Epithelial cell of prostate (primary cell): ENCODE data around the gene SIX2.

ENCODE experiments used
- DNase-seq: peaks from one replicate; pipeline ENCODE4 v3.0.0-alpha.2; 2011; ENCODE audit warnings: low read depth, low spot score
- H3K27ac ChIP-seq: fragments of 450-650 bp; 2 replicates; pipeline ENCODE4 v1.5.1; 2017; ENCODE audit warnings: mild to moderate bottlenecking

SIX2 gene

DNA sequence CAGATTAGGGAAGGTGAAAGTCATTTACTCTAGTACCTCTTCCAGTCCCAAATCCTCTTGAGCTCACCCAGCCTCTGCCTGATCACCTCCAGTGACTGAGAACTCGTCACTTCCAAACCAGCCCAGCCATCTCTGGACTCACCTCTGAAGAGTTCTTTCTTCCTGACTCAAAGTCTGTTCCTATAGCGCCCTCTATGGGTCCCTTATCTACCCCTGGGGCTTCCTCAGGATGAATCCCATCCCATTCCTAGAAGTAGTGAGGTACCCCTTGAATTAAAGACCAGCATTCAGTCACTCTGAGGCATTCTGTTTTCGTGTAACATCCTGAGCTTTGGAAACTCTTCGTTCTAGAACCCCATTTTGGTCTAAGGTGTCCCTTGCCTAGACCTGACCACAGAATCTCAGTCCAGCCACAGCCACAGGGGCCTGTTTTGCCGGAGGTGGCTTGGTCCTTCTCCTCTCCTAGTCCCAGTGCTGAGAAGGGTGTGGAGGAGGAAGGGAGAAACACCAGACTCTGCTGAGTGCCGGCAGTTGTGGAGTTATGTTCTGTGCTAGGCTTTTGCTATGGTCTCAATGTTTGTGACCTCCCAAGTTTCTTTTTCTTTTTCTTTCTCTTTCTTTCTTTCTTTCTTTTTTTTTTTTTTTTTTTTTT, 35.1 kb downstream of the SIX2 start:
- H3K27ac ChIP-seq: no peak overlapping the region

DNA sequence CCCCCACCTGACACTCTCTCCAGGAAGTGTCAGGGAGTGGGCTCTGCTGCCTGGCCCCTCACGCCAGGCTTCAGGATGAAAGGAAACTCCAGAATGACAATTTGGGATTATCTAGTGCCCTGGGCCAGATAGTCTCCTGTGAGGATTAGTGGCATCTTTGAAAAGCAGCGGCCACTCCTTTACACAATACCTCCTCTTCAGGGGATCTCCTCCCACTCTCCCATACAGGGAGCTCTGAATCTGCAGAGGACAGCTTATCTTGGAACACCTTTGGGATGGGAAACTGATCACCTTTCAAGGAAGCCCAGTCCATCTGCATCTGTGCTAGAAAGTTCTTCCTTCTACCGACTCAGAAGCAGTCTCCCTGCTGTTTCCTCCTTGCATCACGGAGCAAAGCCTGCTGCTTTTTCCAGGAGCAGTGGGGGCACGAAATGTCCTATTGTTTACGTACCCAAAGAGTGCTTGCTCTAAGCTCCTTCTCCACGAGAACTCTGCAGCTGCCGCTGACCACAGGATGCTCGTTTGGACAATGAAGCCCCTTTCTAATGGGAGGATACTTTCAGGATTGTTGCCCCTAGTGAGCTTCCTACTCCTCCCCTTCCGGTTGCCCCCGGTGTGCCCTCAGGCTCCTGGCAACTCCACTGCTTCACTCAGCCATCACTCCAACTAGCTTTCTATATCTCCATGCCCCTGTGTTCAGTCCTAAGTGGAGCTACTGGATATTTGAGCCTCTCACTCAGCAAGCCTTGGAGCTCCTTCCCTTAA, 36.3 kb downstream of the SIX2 start:
- DNase-seq: no peak
- no peak overlapping the region for H3K27ac ChIP-seq

More for the DNA sequence above, 35.1 kb downstream of the SIX2 start:
- DNase-seq: peak; percentile 40

DNA sequence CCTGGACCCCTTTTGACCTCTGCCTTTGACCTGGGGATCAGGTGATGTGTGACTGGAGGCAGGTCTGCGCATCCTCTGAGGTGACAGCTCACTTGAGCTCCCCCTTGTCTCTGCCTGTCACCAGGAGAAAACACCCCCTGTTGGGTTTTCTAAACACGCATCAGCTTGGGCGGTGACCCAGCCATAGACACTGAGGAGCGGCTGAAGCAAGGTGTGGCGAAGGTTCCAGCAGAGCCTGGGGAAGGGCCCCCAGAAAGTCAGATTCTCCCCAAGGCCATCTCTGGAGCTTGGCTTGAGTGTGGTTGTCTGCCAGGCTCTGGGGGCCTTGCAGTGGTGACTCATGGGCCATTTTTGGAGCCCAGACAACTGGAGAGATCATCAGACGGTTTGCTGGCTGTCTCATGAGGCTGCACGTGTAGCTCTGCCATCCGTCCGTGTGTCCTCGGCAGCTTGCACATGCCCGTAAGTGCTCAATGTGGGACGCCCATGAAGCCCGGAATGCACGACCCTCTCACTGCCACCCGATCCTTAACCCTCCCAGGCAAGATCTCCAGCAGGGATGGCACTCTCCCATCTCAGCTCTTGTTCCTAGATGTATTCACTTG, 38.3 kb downstream of the SIX2 start:
- no peak overlapping the region for H3K27ac ChIP-seq
- no peak for DNase-seq

DNA sequence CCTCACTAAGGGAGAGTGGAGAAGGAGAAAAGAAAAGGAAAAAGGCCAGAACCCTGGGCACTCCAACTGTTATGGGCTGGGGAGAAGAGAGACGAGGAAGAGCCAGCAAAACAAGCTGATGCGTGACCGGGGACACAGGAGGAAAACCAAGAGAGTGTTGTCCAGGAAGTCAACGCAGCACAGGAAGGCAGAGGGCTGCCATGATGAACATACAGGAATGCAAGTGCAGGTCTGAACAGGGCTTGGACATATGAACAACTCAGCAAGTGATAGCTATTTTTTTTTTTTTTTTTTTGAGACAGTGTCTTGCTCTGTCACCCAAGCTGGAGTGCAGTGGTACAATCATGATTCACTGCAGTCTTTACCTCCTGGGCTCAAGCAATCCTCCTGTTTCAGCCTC, 39.3 kb downstream of the SIX2 start:
- H3K27ac ChIP-seq: peak overlapping the region; percentile 66
- DNase-seq: peak; percentile 78

DNA sequence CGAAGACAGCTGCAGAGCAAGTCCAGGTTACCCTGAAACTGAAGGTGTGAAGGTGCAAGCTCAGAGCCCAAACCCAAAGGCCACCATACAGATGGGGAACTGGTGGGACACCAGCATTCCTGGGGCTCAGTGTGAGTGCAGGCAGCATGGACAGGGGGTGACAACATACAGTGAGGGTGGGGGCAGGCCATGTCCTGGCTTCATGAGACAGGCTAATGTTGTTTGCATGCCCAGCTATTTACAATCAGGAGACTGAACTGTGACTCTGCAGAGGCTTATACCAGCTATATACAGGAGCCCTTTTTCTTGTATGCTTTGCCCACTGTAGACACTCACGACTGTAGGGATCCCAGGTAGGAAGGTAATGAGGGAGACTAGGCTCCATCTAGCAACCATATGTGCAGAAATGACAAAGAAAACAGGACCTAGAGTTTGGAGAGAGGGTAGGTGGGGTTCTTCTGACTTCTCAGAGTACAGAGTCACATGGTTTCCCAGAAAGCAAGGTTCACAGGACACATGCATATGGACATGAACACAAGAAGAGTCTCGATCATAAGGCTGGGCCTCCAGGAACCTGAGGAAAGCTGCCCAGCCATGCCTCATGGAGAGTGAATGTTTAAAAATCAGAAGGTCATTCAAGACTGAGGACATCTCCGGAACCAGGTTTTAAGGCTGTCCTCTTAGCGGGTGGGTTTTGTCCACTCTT, 41.4 kb downstream of the SIX2 start:
- H3K27ac ChIP-seq: no peak overlapping the region
- DNase-seq: no peak

DNA sequence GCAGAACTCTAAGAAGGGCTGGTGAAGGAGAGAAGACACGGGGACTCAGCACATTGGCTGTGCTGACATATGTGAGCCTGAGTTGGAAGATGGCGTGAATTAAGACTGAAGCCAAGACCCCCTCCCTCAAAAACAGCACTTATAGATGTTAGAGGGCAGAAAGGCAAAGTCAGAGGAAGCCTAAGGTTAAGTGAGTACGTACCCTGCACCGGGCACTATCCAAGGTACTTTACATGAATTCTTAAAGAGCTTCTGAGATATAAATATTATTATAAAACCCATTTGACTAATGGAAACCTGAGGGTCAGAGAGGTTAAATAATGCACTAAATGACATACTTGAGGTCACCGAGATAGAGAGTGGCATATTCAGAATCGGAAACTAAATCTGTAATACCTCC, 42.2 kb downstream of the SIX2 start:
- DNase-seq: no peak
- H3K27ac ChIP-seq: no peak overlapping the region

DNA sequence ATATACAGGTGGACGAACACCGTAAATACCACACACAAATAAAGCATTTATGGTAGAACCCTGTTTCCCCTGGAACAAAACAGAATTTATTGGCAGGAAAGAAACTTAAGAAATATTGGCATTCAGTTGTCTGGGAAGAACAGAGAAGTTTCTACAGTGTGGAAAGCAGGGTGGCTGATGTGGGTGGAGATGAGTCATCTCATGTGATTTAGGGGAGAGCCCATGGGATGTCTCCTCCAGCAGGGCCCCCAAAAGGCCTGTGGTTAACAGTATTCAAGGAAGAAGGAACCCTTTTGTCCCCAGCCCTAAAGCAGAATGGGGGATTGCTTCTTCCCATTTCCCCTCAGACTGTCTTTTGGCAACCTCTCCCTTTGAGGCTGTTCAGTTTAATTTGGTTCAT, 43.6 kb downstream of the SIX2 start:
- no peak for DNase-seq
- no peak overlapping the region for H3K27ac ChIP-seq

DNA sequence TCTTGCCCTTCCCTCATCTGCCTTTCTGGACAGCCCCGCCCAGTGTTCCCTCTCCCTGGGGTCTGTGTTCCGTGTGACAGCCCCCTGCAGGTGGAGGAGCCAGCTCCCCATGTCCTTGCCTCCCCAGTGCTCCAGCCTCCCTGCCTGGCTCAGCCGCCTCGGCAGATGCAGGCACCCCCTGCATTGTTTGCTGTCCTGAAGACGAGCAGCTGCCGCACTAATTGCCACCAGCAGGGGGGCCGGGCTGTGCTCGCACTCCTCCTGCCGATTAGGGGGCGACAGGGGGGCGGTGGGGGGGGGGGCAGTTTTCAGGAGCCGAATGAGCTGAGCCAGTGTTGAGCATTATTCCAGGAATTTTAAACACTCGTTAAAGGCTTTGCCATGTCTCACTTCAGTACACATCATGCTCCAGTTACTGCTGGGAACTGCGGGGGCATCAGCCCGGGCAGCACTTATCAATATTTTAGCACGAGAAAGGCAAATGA, 44.5 kb downstream of the SIX2 start:
- no peak overlapping the region for H3K27ac ChIP-seq
- no peak for DNase-seq

DNA sequence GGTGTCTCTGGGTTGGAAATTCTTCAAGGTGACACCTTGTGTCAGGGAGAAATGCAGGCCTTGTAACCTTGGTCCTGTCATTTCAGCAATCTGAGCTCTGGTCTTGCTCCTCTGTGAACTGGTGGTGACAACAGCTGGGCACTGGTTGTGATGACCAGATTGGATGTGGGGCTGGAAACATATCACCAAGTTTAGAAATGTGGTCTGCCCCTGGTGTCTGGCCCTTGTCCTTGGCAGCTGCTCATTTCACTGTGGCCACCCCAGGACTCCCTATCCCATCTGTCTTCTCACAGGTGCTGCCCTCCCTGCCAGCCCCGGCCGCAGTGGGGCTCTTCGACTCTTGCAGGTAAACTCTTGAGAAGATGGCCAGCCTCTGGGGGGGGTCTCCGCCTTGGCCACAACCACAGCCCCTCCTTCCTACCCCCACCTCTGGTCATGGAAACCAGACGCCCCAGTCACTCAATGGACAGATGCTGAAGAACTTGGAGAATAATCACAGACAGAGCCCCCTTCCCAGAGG, 47.0 kb downstream of the SIX2 start:
- no peak for DNase-seq
- H3K27ac ChIP-seq: no peak overlapping the region

DNA sequence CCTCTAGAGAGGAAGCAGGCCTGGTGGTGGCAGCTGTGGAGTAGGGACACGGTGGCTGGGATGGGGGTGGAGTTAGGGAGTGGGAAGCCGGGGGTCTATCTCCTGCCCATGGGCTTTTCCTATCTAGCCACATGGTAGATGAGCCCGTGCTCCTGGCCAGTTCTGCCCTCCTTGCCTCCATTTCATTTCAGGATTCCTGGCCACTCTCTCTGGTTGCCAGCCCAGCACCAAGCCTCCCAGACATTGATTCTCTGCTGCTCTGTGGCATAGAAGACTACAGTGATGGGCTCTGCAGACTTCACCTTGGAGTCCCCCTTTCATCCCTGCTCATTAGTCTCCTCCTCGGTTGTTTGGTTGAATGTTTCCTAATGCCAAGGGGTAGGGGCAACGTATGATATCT, 48.4 kb downstream of the SIX2 start:
- H3K27ac ChIP-seq: no peak overlapping the region
- no peak for DNase-seq

DNA sequence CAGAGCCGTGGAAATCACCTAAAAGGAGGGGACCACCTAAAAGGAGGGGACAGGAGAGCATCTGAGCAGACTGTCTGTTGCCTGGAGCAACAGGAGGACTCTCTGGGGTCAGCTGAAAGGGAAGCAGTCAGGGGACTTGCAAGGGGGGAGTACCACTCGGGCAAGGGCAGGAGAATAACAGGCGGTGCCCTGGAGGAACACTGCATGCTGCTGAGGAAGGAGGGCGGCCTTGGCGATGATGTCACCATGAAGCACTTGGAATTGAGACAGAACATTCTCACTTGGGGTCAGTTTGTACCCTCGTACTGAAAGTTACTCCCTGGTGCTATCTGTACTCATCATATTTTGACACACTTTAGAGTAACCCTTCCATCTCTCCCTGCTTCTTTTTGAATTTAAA, 49.4 kb downstream of the SIX2 start:
- H3K27ac ChIP-seq: peak overlapping the region; percentile 50
- DNase-seq: no peak

DNA sequence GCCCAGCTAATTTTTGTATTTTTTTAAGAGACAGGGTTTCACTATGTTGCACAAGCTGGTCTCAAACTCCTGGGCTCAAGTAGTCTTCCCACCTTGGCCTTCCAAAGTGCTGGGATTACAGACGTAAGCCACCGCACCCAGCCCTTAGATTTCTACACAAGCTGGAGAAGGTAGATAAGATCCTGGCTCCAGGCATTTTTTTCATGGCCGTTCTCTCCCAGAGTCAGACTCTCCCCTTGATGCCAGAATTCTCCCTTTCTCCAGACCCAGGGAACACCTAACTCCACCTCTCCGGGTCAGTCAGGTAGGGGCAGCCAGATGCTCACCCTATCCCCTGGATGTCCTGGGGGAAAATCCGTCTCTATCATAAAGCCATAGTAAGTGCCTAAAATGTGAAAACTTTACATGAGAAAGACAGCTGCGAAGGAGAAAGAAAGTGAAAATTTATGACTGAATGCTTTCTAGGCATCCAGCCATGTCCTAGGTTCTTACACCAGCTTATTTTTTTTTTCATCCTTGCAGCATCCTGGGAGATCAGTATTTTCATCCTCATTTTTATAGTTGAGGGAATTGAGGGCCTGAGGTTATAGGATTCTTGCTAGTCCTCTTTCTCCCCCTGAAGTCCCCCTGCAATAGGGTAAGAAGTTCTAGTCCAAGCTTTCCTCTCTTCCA, 51.5 kb downstream of the SIX2 start:
- DNase-seq: no peak

DNA sequence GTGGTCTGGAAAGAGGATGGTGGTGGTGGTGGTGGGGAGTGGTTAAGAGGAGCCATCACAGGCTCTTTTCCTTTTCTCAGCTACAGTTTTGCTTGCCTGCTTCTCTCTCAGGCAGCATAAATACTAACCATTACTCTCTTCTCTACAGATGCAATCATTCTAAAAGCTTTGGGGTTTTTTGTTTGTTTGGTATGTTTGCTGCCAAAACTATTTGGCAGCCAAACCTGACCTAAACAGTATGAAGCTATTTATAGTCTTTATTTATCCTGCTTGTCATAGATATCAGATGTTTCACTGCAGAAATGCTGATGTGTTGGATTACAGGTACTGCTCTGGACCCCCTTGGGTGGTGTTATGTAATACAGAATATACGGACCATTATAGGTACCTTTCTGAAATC, 52.4 kb downstream of the SIX2 start:
- no peak overlapping the region for H3K27ac ChIP-seq
- no peak for DNase-seq

More for the DNA sequence above, 51.5 kb downstream of the SIX2 start:
- H3K27ac ChIP-seq: peak overlapping the region; percentile 50

DNA sequence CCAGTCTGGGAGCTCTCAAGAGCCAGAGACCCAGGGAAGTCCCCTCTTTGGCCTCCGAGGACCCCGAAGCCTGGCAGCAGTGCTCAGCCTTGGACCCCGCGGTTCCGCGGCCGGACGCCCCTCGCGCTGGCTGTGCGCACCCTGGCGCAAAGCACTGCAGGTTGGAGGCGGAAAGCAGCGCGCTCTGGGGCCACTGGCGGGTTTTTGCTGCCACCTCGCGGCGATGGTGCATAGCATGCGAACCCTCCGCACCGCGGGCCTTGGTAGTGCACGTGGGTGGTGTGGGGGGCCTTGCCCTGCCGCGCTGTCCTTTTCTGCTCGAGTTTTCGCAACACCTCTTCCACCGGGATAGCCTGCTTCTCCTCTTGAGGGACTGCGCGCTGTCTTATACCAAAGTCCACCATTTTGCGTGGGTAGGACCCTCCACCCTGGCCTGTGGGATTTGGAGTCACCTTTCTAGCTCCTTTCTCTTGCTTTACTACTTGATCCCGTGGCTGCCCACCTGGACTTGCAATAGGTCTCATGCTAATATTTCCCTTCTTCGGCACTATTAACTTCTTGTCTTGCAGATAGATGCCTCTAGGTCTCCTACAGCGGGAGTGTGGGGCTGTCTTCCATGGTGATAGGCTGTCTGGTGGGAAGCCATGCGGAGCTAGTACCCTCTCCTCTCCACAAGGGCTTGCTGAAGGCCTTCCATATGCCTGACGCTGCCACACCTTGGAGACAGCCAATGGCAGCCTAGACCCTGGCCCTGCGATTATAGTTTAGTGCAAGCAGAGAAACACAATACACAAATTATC, 53.5 kb downstream of the SIX2 start:
- DNase-seq: peak; percentile 6
- H3K27ac ChIP-seq: no peak overlapping the region
